Fibroblast of skin of abdomen (primary cell): ENCODE measurements around the gene BMP7.
A peak's percentile ranks its signal among the peaks of the same experiment; 100 is the strongest.
"Not testable (repeated sequence)": the region's sequence is repeated elsewhere in the genome, so short reads cannot be mapped to it uniquely, and the experiment has no call there.

Source experiments
- DNase-seq: peaks from one replicate; pipeline ENCODE4 v3.0.0-alpha.2; 2013

BMP7 gene

GRCh38 chr20:57265336-57265996 is 975 bp downstream of the BMP7 start:
- DNase-seq = no peak

- not testable (repeated sequence) for DNase-seq
Observed at GRCh38 chr20:57264908-57265335, 1.5 kb downstream of the BMP7 start.

GRCh38 chr20:57263801-57264792 is 2.3 kb downstream of the BMP7 start:
- DNase-seq = no peak

GRCh38 chr20:57262784-57263609 is 3.4 kb downstream of the BMP7 start:
- no peak for DNase-seq

- DNase-seq = no peak
Observed at GRCh38 chr20:57262301-57262700, 4.1 kb downstream of the BMP7 start.

- no peak for DNase-seq
Observed at GRCh38 chr20:57261457-57262251, 4.8 kb downstream of the BMP7 start.

- DNase-seq = peak; percentile 19
Observed at GRCh38 chr20:57260934-57261333, 5.5 kb downstream of the BMP7 start.

- DNase-seq = no peak
Observed at GRCh38 chr20:57259938-57260921, 6.2 kb downstream of the BMP7 start.

- no peak for DNase-seq
Observed at GRCh38 chr20:57259121-57259937, 7.1 kb downstream of the BMP7 start.

- no peak for DNase-seq
Observed at GRCh38 chr20:57257701-57258453, 8.6 kb downstream of the BMP7 start.

- DNase-seq = no peak
Observed at GRCh38 chr20:57256908-57257307, 9.5 kb downstream of the BMP7 start.

GRCh38 chr20:57256205-57256604 is 10.2 kb downstream of the BMP7 start:
- no peak for DNase-seq

GRCh38 chr20:57255183-57255582 is 11.3 kb downstream of the BMP7 start:
- DNase-seq = no peak

GRCh38 chr20:57252559-57253162 is 13.8 kb downstream of the BMP7 start:
- DNase-seq = no peak

- DNase-seq = no peak
Observed at GRCh38 chr20:57251949-57252348, 14.5 kb downstream of the BMP7 start.

GRCh38 chr20:57251344-57251743 is 15.1 kb downstream of the BMP7 start:
- no peak for DNase-seq

GRCh38 chr20:57250607-57251343 is 15.7 kb downstream of the BMP7 start:
- no peak for DNase-seq

GRCh38 chr20:57249772-57250171 is 16.7 kb downstream of the BMP7 start:
- DNase-seq = no peak
